Endothelial cell of umbilical vein (primary cell): ENCODE data around the gene PARK7. TPM values are rescaled to one million over a fixed set of nuclear protein-coding genes. Genes with fewer than 3 reads are reported as not detected.

ENCODE experiments used
- BruUV-seq: library from RNA; stranded (reverse); fragments of 400-500 nt; replicated peaks from 2 replicates; lab custom pipeline; 2021; lab: Mats Ljungman, UMichigan
- CTCF ChIA-PET: fragments of 300-600, 350-600 bp; sonication (Branson Sonifier 250); formaldehyde crosslinking; loops from one replicate; lab custom pipeline; 2021; ENCODE audit warnings: antibody characterized with exemption, inconsistent platforms; lab: Charles Lee
- POLR2A ChIA-PET: fragments of 300-600, 350-600 bp; sonication (Branson Sonifier 250); formaldehyde crosslinking; loops from one replicate; lab custom pipeline; 2021; ENCODE audit warnings: antibody characterized with exemption, inconsistent platforms; lab: Charles Lee
- DNase-seq: peaks from one replicate; pipeline ENCODE4 v3.0.0-alpha.2; 2011; ENCODE audit warnings: low read depth, low spot score
- FAIRE-seq: peaks from 2 replicates; lab custom pipeline; 2011; peaks lifted over from hg19 to GRCh38; lab: Jason Lieb, UNC
- H2AFZ ChIP-seq: 2 replicates; pipeline ENCODE4 v1.6.0; 2012; ENCODE audit warnings: low read depth, low read length, control low read depth, inconsistent platforms
- H3K27ac ChIP-seq: 2 replicates; pipeline ENCODE4 v1.5.1; 2011; ENCODE audit warnings: low read depth, mild to moderate bottlenecking, control low read depth, low read length, moderate library complexity; ENCODE audit not compliant: insufficient read depth
- H3K27me3 ChIP-seq, 2 experiments: 2 replicates each; pipeline versions ENCODE4 v1.6.0 to v1.6.1; 2011; ENCODE audit warnings: low read length in 2 of 2, mixed read lengths in 1 of 2; ENCODE audit not compliant: control insufficient read depth in 2 of 2, insufficient read depth in 2 of 2
- H3K36me3 ChIP-seq, 2 experiments: 2 replicates in 1 of 2; 3 replicates in 1 of 2; pipeline ENCODE4 v1.5.1; 2011; ENCODE audit warnings: low read length in 2 of 2, mild to moderate bottlenecking in 1 of 2, moderate library complexity in 1 of 2; ENCODE audit not compliant: control insufficient read depth in 2 of 2, insufficient read depth in 2 of 2; ENCODE audit errors: extremely low read depth in 1 of 2
- H3K4me1 ChIP-seq: 3 replicates; pipeline ENCODE4 v1.5.1; 2011; ENCODE audit warnings: mild to moderate bottlenecking, low read length; ENCODE audit not compliant: control insufficient read depth, insufficient read depth; ENCODE audit errors: extremely low read depth
- H3K4me2 ChIP-seq: 2 replicates; pipeline ENCODE4 v1.6.1; 2011; ENCODE audit warnings: low read length, control low read depth, mixed read lengths; ENCODE audit not compliant: insufficient read depth
- H3K4me3 ChIP-seq, 3 experiments: fragments of 200-600 bp in 1 of 3; sonication (generic), shearing (Covaris generic) in 1 of 3; replicated peaks in 1 of 3; 2 replicates each; pipeline ENCODE4 v1.5.1; 2011 to 2016; ENCODE audit warnings: control low read depth in 3 of 3, low read length in 3 of 3, mild to moderate bottlenecking in 2 of 3, inconsistent platforms in 1 of 3, low read depth in 1 of 3, moderate library complexity in 1 of 3; ENCODE audit not compliant: insufficient read depth in 1 of 3
- H3K79me2 ChIP-seq: 2 replicates; pipeline ENCODE4 v1.6.0; 2012; ENCODE audit warnings: low read length, inconsistent platforms; ENCODE audit not compliant: control insufficient read depth, insufficient read depth
- H3K9ac ChIP-seq: replicated peaks from 2 replicates; pipeline ENCODE3; 2011; ENCODE audit warnings: low read length, control low read depth; ENCODE audit not compliant: insufficient read depth; ENCODE audit errors: extremely low read depth
- H3K9me1 ChIP-seq: replicated peaks from 3 replicates; pipeline ENCODE4 v1.6.0; 2011; ENCODE audit warnings: mild to moderate bottlenecking, low read length; ENCODE audit not compliant: control insufficient read depth, insufficient read depth; ENCODE audit errors: extremely low read depth
- H3K9me3 ChIP-seq: replicated peaks from 2 replicates; pipeline ENCODE4 v1.5.1; 2012; ENCODE audit warnings: low read length, inconsistent platforms; ENCODE audit not compliant: control insufficient read depth, insufficient read depth
- H4K20me1 ChIP-seq: replicated peaks from 2 replicates; pipeline ENCODE3; 2011; ENCODE audit warnings: mild to moderate bottlenecking, low read length; ENCODE audit not compliant: control insufficient read depth, insufficient read depth; ENCODE audit errors: extremely low read depth
- CTCF ChIP-seq, 2 donors: IDR thresholded peaks; 1 replicate in 1 of 2; 2 replicates in 1 of 2; pipeline ENCODE4 v1.5.1; 2011; ENCODE audit warnings: low read length in 2 of 2, mild to moderate bottlenecking in 2 of 2, moderate library complexity in 2 of 2, control low read depth in 1 of 2, inconsistent platforms in 1 of 2, low read depth in 1 of 2; ENCODE audit not compliant: insufficient read depth in 1 of 2; ENCODE audit errors: extremely low read depth in 1 of 2
- EZH2 ChIP-seq: IDR thresholded peaks from 2 replicates; pipeline ENCODE4 v1.6.1; 2012; ENCODE audit warnings: borderline replicate concordance, low read depth, mild to moderate bottlenecking, moderate library complexity, low read length, inconsistent platforms; ENCODE audit not compliant: severe bottlenecking
- GATA2 ChIP-seq: IDR thresholded peaks from 2 replicates; pipeline ENCODE4 v1.7.0; 2011; ENCODE audit warnings: low read depth, mild to moderate bottlenecking, moderate library complexity, mixed read lengths, low read length; ENCODE audit not compliant: insufficient read length, insufficient read depth
- MYC ChIP-seq: IDR thresholded peaks from one replicate; pipeline ENCODE4 v1.6.1; 2011; ENCODE audit warnings: mild to moderate bottlenecking, low read depth, low read length
- POLR2A ChIP-seq: IDR thresholded peaks from 2 replicates; pipeline ENCODE4 v1.6.1; 2012; ENCODE audit warnings: low read depth, mild to moderate bottlenecking, control low read depth, low read length
- dilution Hi-C: fragments of 300-500 bp; cut with MboI; formaldehyde crosslinking; loops from one replicate; pipeline ENCODE4 v1.15.0; 2019; ENCODE audit warnings: low sequenced_read_pairs; ENCODE audit not compliant: extremely low pct_ligation_motif_present
- intact Hi-C: fragments of 100-400 bp; cut with micrococcal nuclease; formaldehyde crosslinking; loops from one replicate; pipeline ENCODE4 v1.10.0; 2022
- polyA plus RNA-seq, 4 experiments: library from polyadenylated mRNA; depleted of rRNA in 3 of 4; stranded (reverse) in 3 of 4; unstranded in 1 of 4; fragments of >200 nt; gene quantifications; 2 replicates each; pipeline versions ENCODE4 v1.2.1 to v1.2.3, GENCODE V29; 2011 to 2012; ENCODE audit warnings: missing spikeins in 1 of 4
- total RNA-seq: library from RNA; stranded (reverse); gene quantifications from 2 replicates; pipeline ENCODE4 v1.2.3, GENCODE V29; 2021
- TF ChIP-seq, protein P1 (sequence below): IDR thresholded peaks from 2 replicates; pipeline ENCODE4 v1.6.1; 2011; ENCODE audit not compliant: insufficient read depth, insufficient read length

PARK7 gene
- total and polyA plus RNA-seq, 2 donors (not counting 3 experiments of a cell fraction or from before 2014, with no cell fraction given), result 203 to 294 TPM

DNA sequence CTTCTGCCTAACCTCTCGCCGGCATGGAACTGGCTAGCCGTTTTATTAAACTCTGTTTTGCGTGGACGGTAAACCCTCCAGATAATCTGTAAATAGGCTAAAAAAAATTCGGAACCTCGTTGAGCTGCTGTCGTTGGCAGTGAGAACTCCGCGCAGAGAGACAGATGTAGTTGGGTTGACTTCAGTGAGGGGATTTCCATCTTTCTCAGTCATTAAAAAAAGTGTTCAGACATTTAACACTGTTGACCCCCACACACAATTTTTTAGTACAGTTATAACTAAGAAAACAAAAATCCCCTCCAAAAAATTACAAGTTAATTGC, 464 bp downstream of the PARK7 start:
- dilution Hi-C loops (no loop called here), intact Hi-C loops (loop anchor here (5.0 kb wide), 1 partner anchor 180 kb away; the partner anchor contains the start of gene PER3)
- ChIA-PET CTCF (interaction anchor here (1.0 to 1.6 kb wide), 2 partner anchors 352 to 387 kb away, joined by 3 read pairs; no protein-coding TSS in a partner anchor), POLR2A (interaction anchor here (0.6 kb wide), 2 partner anchors 56 to 178 kb away, joined by 5 to 8 read pairs; partner anchors contain the start of gene PER3)
- TSS peak; percentile 58 for BruUV-seq
- H3K27me3 ChIP-seq, result no peaks in the 10 kb centered on the region
- peak overlapping the region; percentile 82 for H3K27ac ChIP-seq
- H3K4me3 ChIP-seq, result peak overlapping the region; percentile 60 to 91 (median 70)
- H3K9ac ChIP-seq, result peak overlapping the region; percentile 90
- H3K9me1 ChIP-seq, result no peaks in the 10 kb centered on the region
- H3K36me3 ChIP-seq, result peaks cover 8 to 13% of the 10 kb centered on the region in 2 experiments
- TF ChIP-seq POLR2A (no peak), GATA2 (no peak), EZH2 (no peak), MYC (no peak), CTCF (IDR thresholded peaks at IDR 0.05; ENCODE audit: extremely low read depth in 1 of 2, insufficient read depth in 1 of 2, low read depth in 1 of 2, low read length in 2 of 2) (no peak)
- TF ChIP-seq, protein P1, sequence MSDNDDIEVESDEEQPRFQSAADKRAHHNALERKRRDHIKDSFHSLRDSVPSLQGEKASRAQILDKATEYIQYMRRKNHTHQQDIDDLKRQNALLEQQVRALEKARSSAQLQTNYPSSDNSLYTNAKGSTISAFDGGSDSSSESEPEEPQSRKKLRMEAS, result no peak
- H3K4me2 ChIP-seq, result peak overlapping the region; percentile 97
- DNase-seq (no peak), FAIRE-seq (no peak)
- no peaks in the 10 kb centered on the region for H4K20me1 ChIP-seq
- peaks cover 37% of the 10 kb centered on the region for H3K79me2 ChIP-seq
- H3K9me3 ChIP-seq, result no peaks in the 10 kb centered on the region
- H2AFZ ChIP-seq, result peak overlapping the region; percentile 59
- peaks cover 14% of the 10 kb centered on the region for H3K4me1 ChIP-seq
